Glutamatergic neuron (in vitro differentiated cells): ENCODE measurements around the gene TMC8. TPM values are rescaled to one million over a fixed set of nuclear protein-coding genes. Genes with fewer than 3 reads are reported as not detected.

ENCODE experiments used
- DNase-seq: peaks from one replicate; pipeline ENCODE4 v3.0.0; 2022
- H3K27ac Mint-ChIP-seq: one replicate; pipeline ENCODE4 v1.8.0; 2020; ENCODE audit warnings: mild to moderate bottlenecking, mixed read lengths, inconsistent platforms; ENCODE audit not compliant: unreplicated experiment
- H3K27me3 Mint-ChIP-seq: one replicate; pipeline ENCODE4 v1.8.0; 2020; ENCODE audit warnings: mild to moderate bottlenecking, moderate library complexity, mixed read lengths, inconsistent platforms; ENCODE audit not compliant: unreplicated experiment
- H3K36me3 Mint-ChIP-seq: one replicate; pipeline ENCODE4 v1.8.0; 2020; ENCODE audit warnings: mild to moderate bottlenecking, mixed read lengths, inconsistent platforms; ENCODE audit not compliant: unreplicated experiment
- H3K4me1 Mint-ChIP-seq: one replicate; pipeline ENCODE4 v1.8.0; 2020; ENCODE audit warnings: mild to moderate bottlenecking, low read depth, mixed read lengths, inconsistent platforms; ENCODE audit not compliant: unreplicated experiment
- H3K4me3 Mint-ChIP-seq: one replicate; pipeline ENCODE4 v1.8.0; 2020; ENCODE audit warnings: mild to moderate bottlenecking, mixed read lengths, inconsistent platforms; ENCODE audit not compliant: unreplicated experiment
- H3K9me3 Mint-ChIP-seq: one replicate; pipeline ENCODE4 v1.8.0; 2020; ENCODE audit warnings: mild to moderate bottlenecking, moderate library complexity, mixed read lengths, inconsistent platforms; ENCODE audit not compliant: unreplicated experiment
- total RNA-seq: library from RNA; stranded (reverse); fragmentation: NEBNext Ultra II Directional; extraction: Animal tissue kit (Norgen Biotek cat#: 25700); gene quantifications from one replicate; pipeline ENCODE4 v1.2.1, GENCODE V29; 2021; ENCODE audit not compliant: unreplicated experiment
- TF ChIP-seq, protein P1 (sequence below): fragments of 200-600 bp; sonication (generic); IDR thresholded peaks from one replicate; pipeline ENCODE4 v1.5.0; 2021; ENCODE audit not compliant: partially characterized antibody, unreplicated experiment

Gene TMC8
- total RNA-seq, 1 donor from 2014 or later: not detected

DNA sequence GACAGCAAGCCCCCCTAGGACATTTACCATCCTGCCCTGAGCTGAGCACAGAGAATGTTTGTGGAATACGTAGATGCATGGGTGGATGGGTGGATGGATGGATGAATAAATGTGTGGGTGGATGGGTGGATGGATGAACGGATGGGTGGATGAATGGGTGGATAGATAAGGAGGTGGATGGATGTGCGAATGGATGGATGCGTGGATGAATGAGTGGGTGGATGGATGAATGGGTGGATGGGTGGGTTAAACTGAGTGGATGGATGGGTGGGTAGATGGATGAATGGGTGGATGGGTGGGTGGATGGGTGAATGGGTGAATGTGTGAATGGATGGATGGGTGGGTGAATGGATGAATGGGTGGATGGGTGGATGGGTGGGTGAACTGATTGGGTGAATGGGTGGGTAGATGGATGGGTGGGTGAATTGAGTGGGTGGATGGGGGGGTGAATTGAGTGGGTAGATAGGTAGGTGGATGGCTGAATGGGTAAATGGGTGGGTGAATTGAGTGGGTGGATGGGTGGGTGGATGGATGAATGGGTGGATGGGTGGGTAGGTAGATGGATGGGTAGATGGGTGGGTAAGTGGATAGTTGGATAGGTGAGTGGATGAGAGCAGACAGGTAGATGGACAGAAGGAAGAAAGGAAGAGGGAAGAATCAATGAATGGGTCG, 7.2 kb upstream of the TMC8 start:
- Mint-ChIP-seq H3K4me1 (no peaks in the 10 kb centered on the region), H3K36me3 (no peaks in the 10 kb centered on the region), H3K9me3 (peaks cover 2% of the 10 kb centered on the region), H3K27ac (no peak overlapping the region), H3K27me3 (peaks cover 4% of the 10 kb centered on the region), H3K4me3 (peak overlapping the region; percentile 16)
- TF ChIP-seq, protein P1, sequence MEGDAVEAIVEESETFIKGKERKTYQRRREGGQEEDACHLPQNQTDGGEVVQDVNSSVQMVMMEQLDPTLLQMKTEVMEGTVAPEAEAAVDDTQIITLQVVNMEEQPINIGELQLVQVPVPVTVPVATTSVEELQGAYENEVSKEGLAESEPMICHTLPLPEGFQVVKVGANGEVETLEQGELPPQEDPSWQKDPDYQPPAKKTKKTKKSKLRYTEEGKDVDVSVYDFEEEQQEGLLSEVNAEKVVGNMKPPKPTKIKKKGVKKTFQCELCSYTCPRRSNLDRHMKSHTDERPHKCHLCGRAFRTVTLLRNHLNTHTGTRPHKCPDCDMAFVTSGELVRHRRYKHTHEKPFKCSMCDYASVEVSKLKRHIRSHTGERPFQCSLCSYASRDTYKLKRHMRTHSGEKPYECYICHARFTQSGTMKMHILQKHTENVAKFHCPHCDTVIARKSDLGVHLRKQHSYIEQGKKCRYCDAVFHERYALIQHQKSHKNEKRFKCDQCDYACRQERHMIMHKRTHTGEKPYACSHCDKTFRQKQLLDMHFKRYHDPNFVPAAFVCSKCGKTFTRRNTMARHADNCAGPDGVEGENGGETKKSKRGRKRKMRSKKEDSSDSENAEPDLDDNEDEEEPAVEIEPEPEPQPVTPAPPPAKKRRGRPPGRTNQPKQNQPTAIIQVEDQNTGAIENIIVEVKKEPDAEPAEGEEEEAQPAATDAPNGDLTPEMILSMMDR: no peak
- DNase-seq: no peak

- TF ChIP-seq, protein P1: no peak
- Mint-ChIP-seq H3K27ac (no peak overlapping the region), H3K4me1 (no peaks in the 10 kb centered on the region), H3K27me3 (peaks cover 9% of the 10 kb centered on the region), H3K4me3 (no peak overlapping the region), H3K36me3 (no peaks in the 10 kb centered on the region), H3K9me3 (peaks cover 4% of the 10 kb centered on the region)
- DNase-seq: peak; percentile 21
Observed at GRCh38 chr17:78124081-78124835, 6.3 kb upstream of the TMC8 start.

DNA sequence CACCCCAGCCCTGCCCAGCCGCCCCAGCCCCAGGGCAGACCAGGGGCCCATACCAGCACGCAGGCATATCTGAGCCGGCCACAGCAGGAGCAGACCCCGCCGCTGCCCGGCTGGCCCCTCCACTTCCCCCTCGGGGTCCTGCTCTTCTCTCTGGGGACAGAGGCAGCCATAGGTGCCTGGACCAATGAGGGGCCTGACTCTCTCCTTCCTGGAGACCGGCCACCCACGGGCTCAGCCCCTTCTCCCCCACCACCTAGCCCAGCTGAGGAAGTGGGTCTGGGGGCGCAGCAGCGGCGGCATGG, 5.8 kb upstream of the TMC8 start:
- no peak for DNase-seq
- Mint-ChIP-seq H3K27ac (no peak overlapping the region), H3K9me3 (peaks cover 4% of the 10 kb centered on the region), H3K27me3 (peaks cover 12% of the 10 kb centered on the region), H3K4me1 (no peaks in the 10 kb centered on the region), H3K4me3 (no peak overlapping the region), H3K36me3 (no peaks in the 10 kb centered on the region)
- TF ChIP-seq, protein P1: no peak

DNA sequence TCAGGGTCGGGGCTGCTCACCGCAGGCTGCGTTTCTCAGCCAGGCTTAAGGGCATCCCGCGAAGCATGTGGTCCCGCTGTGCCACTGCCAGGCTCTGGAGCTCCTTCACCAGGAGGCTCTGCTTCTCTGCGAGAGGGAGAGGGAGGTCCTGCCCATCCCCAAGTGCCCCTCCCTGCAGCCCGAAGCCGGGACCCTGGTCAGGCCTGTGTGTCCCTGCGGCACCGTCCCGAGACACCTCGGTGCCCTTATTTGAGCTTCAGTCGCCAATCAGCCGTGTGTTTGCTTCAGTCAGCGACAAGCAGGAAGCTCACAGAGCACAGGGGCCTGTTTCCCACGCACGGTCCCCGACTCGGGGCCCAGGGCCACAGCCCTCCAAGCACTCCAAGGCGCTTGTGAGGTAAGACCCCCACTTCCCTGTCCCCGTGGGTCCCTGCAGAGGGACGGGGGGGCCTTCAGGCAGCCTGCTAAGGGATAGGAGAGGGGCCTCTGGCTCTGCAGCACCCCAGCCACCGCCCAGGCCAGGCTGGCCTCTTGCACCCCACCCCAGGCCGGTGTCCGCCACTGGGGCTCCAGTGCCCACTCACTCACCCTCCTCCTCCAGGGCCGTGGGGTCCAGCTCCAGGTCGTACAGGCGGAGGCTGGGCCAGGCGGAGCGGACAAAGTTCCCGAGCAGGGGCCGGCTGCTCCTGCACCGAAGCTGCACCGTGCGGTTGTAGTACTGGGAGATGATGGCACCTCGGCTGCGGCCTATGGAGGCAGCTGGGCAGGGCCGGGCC, 5.2 kb upstream of the TMC8 start:
- Mint-ChIP-seq H3K4me3 (no peak overlapping the region), H3K27me3 (peaks cover 15% of the 10 kb centered on the region), H3K27ac (no peak overlapping the region), H3K4me1 (no peaks in the 10 kb centered on the region), H3K36me3 (no peaks in the 10 kb centered on the region), H3K9me3 (peaks cover 4% of the 10 kb centered on the region)
- TF ChIP-seq, protein P1: no peak
- DNase-seq: no peak
